ENCODE measurements around the gene GCN1.

GRCh38 chr12:120093336-120093591, 101.3 kb downstream of the GCN1 start:
- TF ChIP-seq CTCF (IDR thresholded peaks at IDR 0.05), result no peak
- TF ChIP-seq POLR2A (IDR thresholded peaks at IDR 0.05), result no peak
